Activated CD8-positive, alpha-beta memory T cell treated with anti-CD3 and anti-CD28 coated beads for 48 hours (primary cell): Measurements from ENCODE around the gene RAPGEF3.

Experiments
- DNase-seq, 3 experiments: peaks; one replicate each; pipeline ENCODE4 v3.0.0-alpha.2; 2020; ENCODE audit warnings: low read depth in 2 of 3, low spot score in 2 of 3

RAPGEF3 gene

GRCh38 chr12:47758834-47759690 is at the start of gene RAPGEF3:
TSS of gene RAPGEF3 (minus strand) at chr12:47758880. CDS start at chr12:47758556, 324 bp downstream.
- peak in 1 of 3 experiments; percentile 52 for DNase-seq

GRCh38 chr12:47808050-47808449 is 49.4 kb upstream of the RAPGEF3 start:
- peak in 2 of 3 experiments; percentile 66 to 73 for DNase-seq

- DNase-seq = no peak
Measured at GRCh38 chr12:47807338-47807737, 48.7 kb upstream of the RAPGEF3 start.

GRCh38 chr12:47805417-47805816 is 46.7 kb upstream of the RAPGEF3 start:
- no peak for DNase-seq

GRCh38 chr12:47804171-47804570 is 45.5 kb upstream of the RAPGEF3 start:
- DNase-seq = no peak

- no peak for DNase-seq
Measured at GRCh38 chr12:47803191-47803875, 44.7 kb upstream of the RAPGEF3 start.

GRCh38 chr12:47802312-47802711 is 43.6 kb upstream of the RAPGEF3 start:
- DNase-seq = no peak

GRCh38 chr12:47801904-47802246 is 43.2 kb upstream of the RAPGEF3 start:
- no peak for DNase-seq

- no peak for DNase-seq
Measured at GRCh38 chr12:47801170-47801903, 42.7 kb upstream of the RAPGEF3 start.

- no peak for DNase-seq
Measured at GRCh38 chr12:47800582-47800981, 41.9 kb upstream of the RAPGEF3 start.

- DNase-seq = no peak
Measured at GRCh38 chr12:47799357-47799955, 40.8 kb upstream of the RAPGEF3 start.

GRCh38 chr12:47798382-47798948 is 39.8 kb upstream of the RAPGEF3 start:
- no peak for DNase-seq

GRCh38 chr12:47797441-47797840 is 38.8 kb upstream of the RAPGEF3 start:
- DNase-seq = no peak

- DNase-seq = no peak
Measured at GRCh38 chr12:47795814-47796411, 37.2 kb upstream of the RAPGEF3 start.

- no peak for DNase-seq
Measured at GRCh38 chr12:47795121-47795813, 36.6 kb upstream of the RAPGEF3 start.

- no peak for DNase-seq
Measured at GRCh38 chr12:47794679-47795078, 36.0 kb upstream of the RAPGEF3 start.

GRCh38 chr12:47793015-47793681 is 34.5 kb upstream of the RAPGEF3 start:
- DNase-seq = no peak

- no peak for DNase-seq
Measured at GRCh38 chr12:47791874-47792273, 33.2 kb upstream of the RAPGEF3 start.

- no peak for DNase-seq
Measured at GRCh38 chr12:47791351-47791746, 32.7 kb upstream of the RAPGEF3 start.
